Muscle of back (tissue), 11 donors: Measurements from ENCODE around the gene DYRK2. TPM values are rescaled to one million over a fixed set of nuclear protein-coding genes. Genes with fewer than 3 reads are reported as not detected.
"Not testable (repeated sequence)": the region's sequence is repeated elsewhere in the genome, so short reads cannot be mapped to it uniquely, and the experiment has no call there.

Experiments used
- DNase-seq, 3 donors: peaks; one replicate each; pipeline versions ENCODE4 v3.0.0 to v3.0.0-alpha.2; 2013
- polyA plus RNA-seq, 10 donors: library from polyadenylated mRNA; unstranded; fragments of 120-200 nt; gene quantifications; one replicate each; pipeline ENCODE4 v1.2.1, GENCODE V29; 2013; ENCODE audit not compliant: insufficient read length in 10 of 10

DYRK2 gene
- polyA plus RNA-seq, 10 donors = 38.1 to 66.9 (median 52.6) TPM

GRCh38 chr12:67669217-67669933 is 20.8 kb downstream of the DYRK2 start:
- DNase-seq = no peak

DNA sequence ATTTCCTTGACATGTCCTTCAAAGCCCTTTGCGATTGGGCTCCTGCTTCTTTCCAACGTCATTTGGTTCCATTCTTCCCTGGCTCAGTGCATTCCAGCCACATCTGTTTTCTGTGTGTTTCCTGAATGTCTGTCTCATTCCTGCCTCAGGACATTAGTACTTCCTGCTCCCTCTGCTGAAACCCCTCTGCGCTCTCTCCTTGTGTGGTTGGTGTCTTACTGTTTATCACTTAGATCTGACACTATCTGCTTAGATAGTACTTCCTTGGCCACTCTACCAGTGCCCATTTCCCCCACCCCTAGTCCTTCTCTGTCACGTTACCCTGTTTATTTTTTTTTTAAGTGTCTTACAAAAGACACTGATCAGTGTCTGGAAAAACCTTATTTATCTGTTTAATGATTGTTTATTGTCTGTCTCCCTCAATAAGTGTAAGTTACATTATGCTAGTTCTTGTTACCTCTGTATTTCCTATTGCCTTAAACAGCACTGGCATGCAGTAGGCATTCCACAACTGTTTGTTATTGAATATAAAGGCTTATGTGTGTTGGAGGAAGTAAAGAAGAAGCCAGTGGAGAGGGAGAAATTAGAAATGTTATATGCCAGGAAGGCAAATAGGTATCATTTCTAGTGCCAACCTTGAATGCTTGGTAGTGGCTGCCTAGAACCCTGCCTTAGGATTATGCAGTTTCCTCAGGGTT is 21.5 kb downstream of the DYRK2 start:
- no peak for DNase-seq

DNA sequence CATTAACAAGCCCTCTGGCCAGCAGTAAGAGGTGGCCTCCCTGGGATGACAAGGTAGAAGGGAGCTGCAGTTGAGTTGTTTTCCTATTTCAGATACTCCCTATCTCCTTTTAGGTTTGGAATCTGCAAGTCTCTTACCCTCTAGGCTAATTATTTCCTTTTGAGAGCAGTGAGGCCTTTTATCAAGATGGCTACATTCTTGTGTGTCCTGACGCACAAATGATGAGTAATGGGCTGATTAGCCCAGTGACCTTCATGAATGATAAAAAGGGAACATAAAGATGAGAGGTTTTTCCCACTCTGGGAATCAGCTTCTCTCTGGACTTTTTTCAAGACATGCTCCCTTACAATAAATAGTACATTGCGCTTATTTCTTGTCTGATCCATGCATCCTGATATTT is 22.9 kb downstream of the DYRK2 start:
- DNase-seq = peak in 1 of 3 donors; percentile 22

DNA sequence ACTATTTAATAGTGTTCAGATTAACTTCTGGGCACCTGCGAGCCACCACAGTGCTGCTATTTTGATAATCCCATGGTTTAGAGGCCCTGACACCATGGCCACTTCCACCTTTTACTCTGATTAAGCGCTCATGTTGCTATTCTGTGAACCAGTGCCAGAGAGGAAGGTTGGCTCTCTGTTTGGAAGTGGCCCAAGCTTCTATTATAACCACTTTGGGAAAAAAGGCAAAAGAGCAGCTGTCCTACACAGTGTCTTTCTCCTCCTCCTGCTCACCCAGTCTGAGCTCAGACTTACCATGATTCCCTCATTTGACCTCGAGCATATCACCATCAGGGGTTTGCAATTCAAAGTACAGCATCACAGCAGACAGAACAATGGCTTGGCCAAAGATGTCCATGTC is 23.3 kb downstream of the DYRK2 start:
- DNase-seq = no peak

GRCh38 chr12:67672507-67672906 is 24.0 kb downstream of the DYRK2 start:
- not testable (repeated sequence) for DNase-seq

DNA sequence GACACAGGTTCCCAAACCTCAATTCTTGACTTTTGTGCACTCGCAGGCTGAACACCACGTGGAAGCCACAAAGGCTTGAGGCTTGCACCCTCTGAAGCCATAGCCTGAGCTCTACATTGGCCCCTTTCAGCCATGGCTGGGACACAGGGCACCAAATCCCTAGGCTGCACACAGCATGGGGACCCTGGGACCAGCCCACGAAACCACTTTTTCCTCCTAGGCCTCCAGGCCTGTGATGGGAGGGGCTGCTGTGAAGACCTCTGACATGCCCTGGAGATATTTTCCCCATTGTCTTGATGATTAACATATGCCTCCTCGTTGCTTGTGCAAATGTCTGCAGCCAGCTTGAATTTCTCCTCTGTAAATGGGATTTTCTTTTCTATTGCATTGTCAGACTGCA is 25.0 kb downstream of the DYRK2 start:
- not testable (repeated sequence) for DNase-seq

DNA sequence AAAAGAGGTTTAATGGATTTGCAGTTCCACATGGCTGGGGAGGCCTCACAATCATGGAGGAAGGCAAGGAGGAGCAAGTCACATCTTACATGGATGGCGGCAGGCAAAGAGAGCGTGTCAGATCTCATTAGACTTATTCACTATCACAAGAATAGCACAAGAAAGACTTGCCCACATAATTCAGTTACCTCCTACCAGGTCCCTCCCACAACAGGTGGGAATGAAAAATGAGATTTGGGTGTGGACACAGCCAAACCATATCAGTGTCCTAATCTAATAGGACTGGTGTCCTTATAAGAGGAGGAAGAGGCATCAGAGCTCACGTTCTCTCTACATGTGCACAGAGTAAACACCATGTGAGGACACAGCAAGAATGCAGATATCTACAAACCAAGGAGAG is 25.9 kb downstream of the DYRK2 start:
- no peak for DNase-seq

DNA sequence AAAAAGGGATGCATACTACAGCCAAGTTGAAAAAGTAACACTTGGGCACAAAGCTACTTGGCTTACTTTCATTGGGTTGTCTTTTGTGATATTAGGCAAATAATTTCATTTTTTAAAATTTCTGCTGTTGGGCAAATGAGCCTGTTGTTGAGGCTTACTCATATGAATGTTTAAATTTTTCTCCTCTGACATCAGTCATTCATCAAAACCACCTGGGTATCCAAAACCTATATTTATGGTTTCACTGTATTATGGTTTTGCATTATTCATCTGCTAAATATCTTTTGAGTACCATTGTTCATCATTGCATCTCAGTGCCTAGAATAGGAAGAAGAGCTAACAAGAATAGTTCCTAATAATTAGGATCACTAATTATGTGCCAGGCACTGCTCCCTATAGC is 28.1 kb downstream of the DYRK2 start:
- DNase-seq = no peak

GRCh38 chr12:67677166-67677565 is 28.6 kb downstream of the DYRK2 start:
- DNase-seq = peak in 2 of 3 donors; percentile 18 to 32

DNA sequence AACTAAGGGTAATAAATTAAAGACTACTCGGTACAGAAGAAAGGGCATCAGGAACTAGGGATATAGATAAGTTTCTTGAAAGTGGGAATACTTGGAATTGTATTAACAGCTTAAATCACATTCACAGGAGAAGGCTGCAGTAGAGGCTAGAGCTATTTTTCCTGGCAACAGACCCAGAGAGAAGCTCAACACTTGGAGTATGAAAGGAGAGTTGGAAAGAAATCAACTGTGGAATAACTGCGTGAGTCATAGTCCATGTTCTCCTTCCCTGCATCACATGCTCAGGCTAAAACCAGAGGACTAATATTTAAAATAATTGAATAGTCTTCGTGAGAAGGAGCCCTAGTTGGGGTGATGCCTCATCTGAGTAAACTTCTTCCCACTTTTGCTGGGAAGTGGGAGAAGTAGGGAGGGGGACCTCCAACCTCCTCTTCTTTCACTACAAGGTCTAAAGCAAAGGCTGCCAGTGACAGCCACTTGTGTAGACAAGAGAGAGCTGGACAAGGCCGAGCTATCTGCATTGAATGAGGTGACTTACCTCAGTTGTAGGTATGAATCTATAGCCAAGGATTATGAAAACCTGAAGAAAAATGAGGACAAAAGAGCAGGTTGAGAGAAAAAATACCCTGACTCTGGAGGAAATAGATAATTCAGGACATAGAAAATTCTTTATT is 32.7 kb downstream of the DYRK2 start:
- peak; percentile 85 to 96 (median 87) for DNase-seq

- DNase-seq = no peak
Measured at GRCh38 chr12:67681941-67682620, 33.5 kb downstream of the DYRK2 start.

- DNase-seq = no peak
Measured at GRCh38 chr12:67689385-67689784, 40.8 kb downstream of the DYRK2 start.

DNA sequence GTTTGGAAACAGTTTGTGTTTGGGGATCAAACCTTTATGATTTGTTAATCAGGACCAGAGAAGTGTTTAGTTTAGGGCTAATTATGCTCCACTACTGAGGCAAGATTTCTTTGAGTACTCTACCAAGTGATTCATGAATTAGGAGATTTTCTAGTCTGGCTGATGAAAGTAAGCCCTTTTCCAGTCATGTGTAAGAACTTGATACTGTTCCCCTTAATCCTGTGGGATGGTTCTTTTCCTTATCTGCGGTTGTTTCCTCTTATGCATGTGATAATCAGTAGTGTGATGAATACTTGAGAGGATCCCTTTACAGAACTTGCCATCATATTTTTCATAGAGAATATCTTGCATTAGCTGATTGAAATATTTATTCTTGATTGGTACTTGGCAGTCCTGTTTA is 42.1 kb downstream of the DYRK2 start:
- DNase-seq = no peak

GRCh38 chr12:67691220-67691619 is 42.7 kb downstream of the DYRK2 start:
- DNase-seq = no peak

- DNase-seq = no peak
Measured at GRCh38 chr12:67692135-67692534, 43.6 kb downstream of the DYRK2 start.

DNA sequence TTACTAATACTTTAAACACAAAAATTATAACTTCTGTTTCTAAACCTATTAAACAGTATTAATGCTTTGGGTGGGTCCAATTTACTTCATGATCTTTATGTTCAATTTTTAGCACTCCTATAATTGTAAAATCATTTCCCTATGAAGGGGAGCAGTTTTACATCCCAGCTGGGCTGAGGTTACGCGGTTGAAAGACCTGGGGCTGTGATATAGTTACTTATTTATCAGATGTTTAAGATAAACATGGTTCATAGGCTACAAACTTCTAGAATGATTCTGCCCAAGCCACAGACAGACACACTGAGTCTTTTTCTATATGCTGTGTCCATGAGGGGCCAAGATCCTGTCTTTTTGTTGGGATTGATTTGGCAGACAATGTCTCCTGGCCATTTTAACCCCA is 44.4 kb downstream of the DYRK2 start:
- no peak for DNase-seq

GRCh38 chr12:67693894-67694293 is 45.3 kb downstream of the DYRK2 start:
- no peak for DNase-seq

GRCh38 chr12:67694306-67694900 is 45.9 kb downstream of the DYRK2 start:
- peak in 2 of 3 donors; percentile 54 to 66 for DNase-seq

DNA sequence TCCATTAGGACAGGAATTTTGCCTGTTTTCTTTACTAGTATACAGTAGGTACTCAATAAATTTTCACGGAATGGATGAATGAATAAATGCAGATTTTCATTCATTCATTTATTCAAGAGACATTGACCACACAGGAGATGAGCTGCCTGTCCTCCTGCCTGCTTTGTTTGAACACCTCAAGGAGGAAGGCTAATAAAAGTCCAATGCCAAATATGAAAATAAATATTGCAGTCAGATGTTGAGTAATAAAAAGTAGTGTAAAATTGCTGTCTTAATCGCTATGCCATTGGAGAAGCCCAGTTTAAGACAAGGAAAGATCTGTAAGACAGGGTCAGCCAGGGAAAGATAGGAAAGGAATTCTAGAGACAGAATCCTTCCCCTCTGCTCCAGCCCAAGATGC is 47.4 kb downstream of the DYRK2 start:
- no peak for DNase-seq

- DNase-seq = no peak
Measured at GRCh38 chr12:67697443-67697842, 48.9 kb downstream of the DYRK2 start.

DNA sequence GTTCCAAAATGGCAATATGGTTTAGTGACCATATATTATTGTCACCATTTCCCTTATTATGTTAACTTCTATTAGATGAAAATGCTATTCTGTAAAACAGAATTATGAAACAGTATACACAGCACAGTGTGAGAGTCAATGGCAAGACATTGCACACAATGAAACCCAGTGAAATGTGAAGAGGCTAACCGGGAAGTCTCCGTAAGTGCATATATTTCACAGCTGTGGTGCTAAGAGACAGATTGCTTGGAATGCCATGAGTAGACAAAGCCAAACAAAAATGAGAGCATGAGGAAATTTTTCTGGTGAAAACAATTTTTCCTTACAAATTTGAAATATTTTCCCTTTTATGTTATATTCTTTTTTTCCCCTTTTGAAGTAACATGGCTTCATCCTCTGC is 49.4 kb downstream of the DYRK2 start:
- DNase-seq = peak in 1 of 3 donors; percentile 27
